Measurements from ENCODE around the gene HS6ST2. TPM values are rescaled to one million over a fixed set of nuclear protein-coding genes. Genes with fewer than 3 reads are reported as not detected.

The HS6ST2 gene
- total RNA-seq, 1 donor from 2014 or later = 6.2 TPM

DNA sequence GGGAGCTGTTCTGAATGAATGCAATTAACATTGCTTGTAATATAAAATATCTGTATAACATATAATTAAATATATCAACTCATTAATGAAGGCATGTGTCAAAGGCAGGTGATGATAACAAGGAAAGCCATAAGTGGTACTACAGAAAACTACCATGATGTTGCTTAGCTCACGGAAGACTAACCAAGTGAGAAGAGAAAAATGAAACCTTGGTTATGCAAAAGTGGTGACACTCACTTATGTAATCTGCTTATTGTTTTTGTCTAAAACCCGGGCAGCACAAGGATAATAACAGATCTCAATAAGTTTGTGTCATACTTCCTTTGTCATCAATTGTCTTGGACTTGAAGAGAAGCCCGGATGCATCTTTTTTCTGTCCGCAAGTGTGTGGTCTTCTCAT, 156.4 kb downstream of the HS6ST2 start:
- H3K4me3 Mint-ChIP-seq (ENCODE audit: unreplicated experiment) = no peak overlapping the region
- no peak for DNase-seq (ENCODE audit: extremely low spot score, unreplicated experiment)
- H3K9me3 Mint-ChIP-seq (ENCODE audit: unreplicated experiment) = no peaks in the 10 kb centered on the region
- H3K36me3 Mint-ChIP-seq (ENCODE audit: unreplicated experiment) = no peaks in the 10 kb centered on the region
- H3K27ac Mint-ChIP-seq (ENCODE audit: unreplicated experiment) = no peak overlapping the region
- peaks cover 5% of the 10 kb centered on the region for H3K4me1 Mint-ChIP-seq (ENCODE audit: unreplicated experiment)
- TF ChIP-seq, protein P1, sequence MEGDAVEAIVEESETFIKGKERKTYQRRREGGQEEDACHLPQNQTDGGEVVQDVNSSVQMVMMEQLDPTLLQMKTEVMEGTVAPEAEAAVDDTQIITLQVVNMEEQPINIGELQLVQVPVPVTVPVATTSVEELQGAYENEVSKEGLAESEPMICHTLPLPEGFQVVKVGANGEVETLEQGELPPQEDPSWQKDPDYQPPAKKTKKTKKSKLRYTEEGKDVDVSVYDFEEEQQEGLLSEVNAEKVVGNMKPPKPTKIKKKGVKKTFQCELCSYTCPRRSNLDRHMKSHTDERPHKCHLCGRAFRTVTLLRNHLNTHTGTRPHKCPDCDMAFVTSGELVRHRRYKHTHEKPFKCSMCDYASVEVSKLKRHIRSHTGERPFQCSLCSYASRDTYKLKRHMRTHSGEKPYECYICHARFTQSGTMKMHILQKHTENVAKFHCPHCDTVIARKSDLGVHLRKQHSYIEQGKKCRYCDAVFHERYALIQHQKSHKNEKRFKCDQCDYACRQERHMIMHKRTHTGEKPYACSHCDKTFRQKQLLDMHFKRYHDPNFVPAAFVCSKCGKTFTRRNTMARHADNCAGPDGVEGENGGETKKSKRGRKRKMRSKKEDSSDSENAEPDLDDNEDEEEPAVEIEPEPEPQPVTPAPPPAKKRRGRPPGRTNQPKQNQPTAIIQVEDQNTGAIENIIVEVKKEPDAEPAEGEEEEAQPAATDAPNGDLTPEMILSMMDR (IDR thresholded peaks at IDR 0.05) = no peak
- no peaks in the 10 kb centered on the region for H3K27me3 Mint-ChIP-seq (ENCODE audit: unreplicated experiment)

DNA sequence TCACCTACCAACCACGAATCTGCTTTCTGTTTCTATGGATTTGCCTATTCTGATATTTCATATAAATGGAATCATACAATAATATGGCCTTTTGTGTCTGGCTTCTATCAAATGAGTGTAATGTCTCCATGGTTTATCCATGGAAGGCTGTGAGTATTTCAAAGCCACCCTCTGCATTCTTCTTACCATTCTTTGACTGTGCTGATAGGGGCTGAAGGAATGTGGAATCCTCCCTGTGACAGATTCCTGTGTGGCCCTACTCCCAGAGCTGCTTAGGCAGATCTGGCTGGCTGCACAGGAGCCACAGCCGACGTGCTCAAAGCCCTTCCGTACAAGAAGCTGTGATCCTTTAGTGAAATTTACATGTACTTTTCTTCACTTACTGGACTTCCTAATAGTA, 163.2 kb downstream of the HS6ST2 start:
- TF ChIP-seq, protein P1 (IDR thresholded peaks at IDR 0.05) = no peak
- DNase-seq (ENCODE audit: extremely low spot score, unreplicated experiment) = no peak
- Mint-ChIP-seq H3K4me1 (ENCODE audit: unreplicated experiment) (peaks cover 5% of the 10 kb centered on the region), H3K9me3 (ENCODE audit: unreplicated experiment) (no peaks in the 10 kb centered on the region), H3K27me3 (ENCODE audit: unreplicated experiment) (no peaks in the 10 kb centered on the region), H3K4me3 (ENCODE audit: unreplicated experiment) (no peak overlapping the region), H3K27ac (ENCODE audit: unreplicated experiment) (no peak overlapping the region), H3K36me3 (ENCODE audit: unreplicated experiment) (no peaks in the 10 kb centered on the region)

DNA sequence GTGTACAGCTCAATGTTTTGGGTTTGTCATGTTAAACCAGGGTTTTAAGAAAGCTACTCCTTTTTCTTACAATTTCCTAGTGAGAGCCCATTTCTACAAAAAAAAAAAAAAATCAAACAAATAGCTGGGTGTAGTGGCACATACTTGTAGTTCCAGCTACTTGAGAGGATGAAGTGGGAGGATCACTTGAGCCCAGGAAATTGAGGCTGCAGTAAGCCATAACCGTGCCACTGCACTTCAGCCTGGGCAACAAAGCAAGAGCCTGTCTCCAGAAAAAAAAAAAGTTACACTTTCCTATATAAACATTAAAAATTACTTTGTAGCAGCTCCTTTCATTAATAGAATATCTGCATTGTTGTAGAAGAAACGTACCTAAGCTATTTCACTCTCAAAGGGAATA, 166.7 kb downstream of the HS6ST2 start:
- TF ChIP-seq, protein P1 (IDR thresholded peaks at IDR 0.05) = no peak
- Mint-ChIP-seq H3K27ac (ENCODE audit: unreplicated experiment) (no peak overlapping the region), H3K36me3 (ENCODE audit: unreplicated experiment) (no peaks in the 10 kb centered on the region), H3K9me3 (ENCODE audit: unreplicated experiment) (peaks cover 5% of the 10 kb centered on the region), H3K27me3 (ENCODE audit: unreplicated experiment) (no peaks in the 10 kb centered on the region), H3K4me1 (ENCODE audit: unreplicated experiment) (no peaks in the 10 kb centered on the region), H3K4me3 (ENCODE audit: unreplicated experiment) (no peak overlapping the region)
- no peak for DNase-seq (ENCODE audit: extremely low spot score, unreplicated experiment)

DNA sequence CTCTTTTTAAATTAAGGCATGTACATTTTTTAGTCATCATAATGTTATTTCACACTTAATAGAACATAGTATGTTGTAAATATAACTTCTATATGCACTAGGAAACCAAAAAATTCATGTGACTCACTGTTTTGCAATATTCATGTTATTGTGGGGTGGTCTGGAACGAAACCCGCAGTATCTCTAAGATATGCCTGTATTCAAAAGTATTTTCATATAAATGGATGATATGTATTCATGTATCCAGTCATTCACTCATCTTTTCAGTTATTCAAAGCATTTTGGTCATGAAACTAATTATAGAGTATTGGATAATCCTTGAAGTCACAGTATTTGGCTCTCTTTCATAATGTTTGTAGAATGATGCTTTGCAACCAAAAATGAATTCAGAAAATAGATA, 168.1 kb downstream of the HS6ST2 start:
- DNase-seq (ENCODE audit: extremely low spot score, unreplicated experiment) = no peak
- Mint-ChIP-seq H3K9me3 (ENCODE audit: unreplicated experiment) (peaks cover 5% of the 10 kb centered on the region), H3K27ac (ENCODE audit: unreplicated experiment) (no peak overlapping the region), H3K4me3 (ENCODE audit: unreplicated experiment) (no peak overlapping the region), H3K27me3 (ENCODE audit: unreplicated experiment) (no peaks in the 10 kb centered on the region), H3K36me3 (ENCODE audit: unreplicated experiment) (no peaks in the 10 kb centered on the region), H3K4me1 (ENCODE audit: unreplicated experiment) (peaks cover 2% of the 10 kb centered on the region)
- TF ChIP-seq, protein P1 (IDR thresholded peaks at IDR 0.05) = no peak

DNA sequence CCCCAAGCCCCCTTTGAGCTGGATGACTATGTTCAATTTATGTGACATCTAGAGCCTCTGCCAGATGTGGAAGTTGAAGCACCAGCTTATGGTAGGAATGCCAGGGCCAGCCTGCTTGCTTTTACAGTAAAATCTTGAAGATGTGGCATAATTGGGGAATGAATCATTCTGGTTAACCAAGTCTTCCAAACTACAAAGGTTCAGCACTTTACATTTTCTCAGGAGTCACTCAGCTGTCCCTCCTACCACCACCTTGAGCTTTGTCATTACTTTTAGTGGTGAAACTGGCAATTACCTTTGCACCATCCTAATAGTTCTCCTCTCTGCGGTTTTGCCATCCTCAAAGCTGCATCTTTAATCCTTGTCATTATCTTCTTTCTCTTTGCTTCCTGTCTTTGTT, 172.2 kb downstream of the HS6ST2 start:
- DNase-seq (ENCODE audit: extremely low spot score, unreplicated experiment) = no peak
- TF ChIP-seq, protein P1 (IDR thresholded peaks at IDR 0.05) = no peak
- H3K36me3 Mint-ChIP-seq (ENCODE audit: unreplicated experiment) = no peaks in the 10 kb centered on the region

More for the DNA sequence above, 172.2 kb downstream of the HS6ST2 start:
- Mint-ChIP-seq H3K4me3 (ENCODE audit: unreplicated experiment) (no peak overlapping the region), H3K27ac (ENCODE audit: unreplicated experiment) (no peak overlapping the region), H3K9me3 (ENCODE audit: unreplicated experiment) (peaks cover 5% of the 10 kb centered on the region), H3K4me1 (ENCODE audit: unreplicated experiment) (peaks cover 2% of the 10 kb centered on the region), H3K27me3 (ENCODE audit: unreplicated experiment) (no peaks in the 10 kb centered on the region)
